ENCODE data around the gene SUSD4. TPM values are rescaled to one million over a fixed set of nuclear protein-coding genes. Genes with fewer than 3 reads are reported as not detected.
A peak's percentile ranks its signal among the peaks of the same experiment; 100 is the strongest.

Gene SUSD4
- total RNA-seq, 2 donors from 2014 or later, result 0.56 to 1.00 TPM

DNA sequence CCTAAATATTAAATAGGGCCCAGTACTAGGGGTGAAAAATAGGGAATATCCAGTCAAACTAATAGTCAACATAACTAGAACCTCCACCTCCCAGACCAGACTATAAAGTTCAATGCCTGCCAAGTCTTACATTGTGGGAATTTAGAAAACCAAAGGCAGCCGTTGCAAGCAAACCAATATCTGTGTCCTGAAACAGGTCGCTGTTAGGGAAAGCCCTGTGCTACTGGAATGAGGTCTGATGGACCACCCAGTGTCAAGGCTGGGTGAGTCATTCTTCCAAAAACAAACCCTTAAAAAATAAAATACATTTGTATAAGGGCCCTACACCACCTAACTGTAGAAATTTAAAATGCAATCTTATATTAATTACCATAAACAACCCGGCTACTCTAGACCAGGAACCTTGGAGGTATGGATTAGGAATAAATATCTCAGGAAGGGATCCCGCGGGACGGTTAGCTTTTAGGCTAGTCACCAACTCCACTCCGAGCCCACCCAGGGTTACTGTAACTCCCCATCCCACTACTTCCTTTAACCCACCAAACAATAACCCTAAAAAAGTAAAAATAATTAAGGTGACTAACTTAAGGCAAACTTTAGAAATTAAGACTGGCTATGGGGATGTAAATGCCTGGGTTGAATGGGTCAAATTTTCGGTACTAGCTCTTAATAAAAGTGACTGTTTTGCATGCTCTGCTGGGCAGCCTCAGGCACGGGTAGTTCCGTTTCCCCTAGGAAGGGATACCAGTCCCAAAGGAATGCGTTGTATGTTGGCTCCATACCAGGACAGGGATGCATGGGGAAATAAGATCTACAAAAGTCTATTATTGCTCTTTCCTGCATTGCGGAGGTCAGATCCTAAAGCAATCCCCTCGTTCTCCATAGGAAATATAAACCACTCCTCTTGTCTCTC, 155.6 kb downstream of the SUSD4 start:
- intact Hi-C loops (cut with DNase I), result no loop called here
- DNase-seq (ENCODE audit: low spot score), result peak; percentile 37

DNA sequence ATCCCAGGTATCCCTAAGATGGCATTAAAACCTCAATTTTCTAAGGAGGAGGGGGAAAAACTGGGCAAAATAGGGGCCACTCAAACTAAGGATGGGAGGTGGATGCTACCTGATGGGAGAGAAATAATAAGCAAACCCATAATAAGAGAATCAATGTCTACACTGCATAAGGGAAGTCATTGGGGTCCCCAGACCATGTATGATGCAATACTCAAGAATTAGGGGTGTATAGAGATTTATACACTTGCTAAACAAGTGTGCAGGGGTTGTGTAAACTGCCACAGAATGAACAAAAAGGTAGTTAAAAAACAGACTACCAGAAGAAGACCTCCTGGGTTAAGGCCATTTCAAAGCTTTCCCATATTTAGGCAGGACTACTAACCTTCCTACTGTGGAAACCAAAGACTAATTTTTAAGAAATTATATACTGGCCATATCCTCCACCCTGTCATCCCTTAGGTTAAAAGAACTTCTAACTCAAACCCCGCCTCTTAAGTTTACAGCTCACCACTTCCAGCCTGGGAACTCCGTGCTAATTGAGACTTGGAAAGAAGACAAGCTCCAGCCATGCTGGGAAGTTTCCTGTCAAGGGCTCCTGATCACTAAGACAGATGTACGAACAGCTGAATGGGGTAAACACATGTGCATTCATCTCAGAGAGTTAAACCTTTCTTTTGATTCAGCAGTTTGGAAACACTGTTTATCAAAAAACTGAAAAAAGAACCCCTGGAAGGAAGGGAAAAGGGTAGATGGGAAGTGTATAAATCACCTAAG, 156.5 kb downstream of the SUSD4 start:
- intact Hi-C loops (cut with DNase I), result no loop called here
- no peak for DNase-seq (ENCODE audit: low spot score)

DNA sequence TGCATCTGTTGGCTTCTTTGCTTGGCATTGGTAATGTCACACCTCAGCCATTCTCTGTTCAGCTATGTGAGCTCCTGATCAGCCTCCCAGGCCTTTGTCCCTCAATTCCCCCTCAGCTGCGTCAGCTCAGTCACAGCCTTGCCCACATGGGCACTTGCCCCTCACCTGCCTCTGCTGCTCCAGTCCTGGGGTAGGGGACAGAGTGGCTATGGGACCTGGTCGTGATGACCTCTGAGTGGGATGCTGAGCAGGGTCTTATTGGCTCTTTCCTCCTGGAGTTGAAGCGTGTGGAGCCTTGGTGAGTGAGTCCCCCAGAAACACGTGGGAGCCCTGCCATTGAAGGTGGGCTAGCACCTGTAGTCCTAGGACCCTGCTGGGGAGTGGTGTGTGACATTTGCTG, 159.6 kb downstream of the SUSD4 start:
- intact Hi-C loops (cut with DNase I), result no loop called here
- DNase-seq (ENCODE audit: low spot score), result peak; percentile 56

DNA sequence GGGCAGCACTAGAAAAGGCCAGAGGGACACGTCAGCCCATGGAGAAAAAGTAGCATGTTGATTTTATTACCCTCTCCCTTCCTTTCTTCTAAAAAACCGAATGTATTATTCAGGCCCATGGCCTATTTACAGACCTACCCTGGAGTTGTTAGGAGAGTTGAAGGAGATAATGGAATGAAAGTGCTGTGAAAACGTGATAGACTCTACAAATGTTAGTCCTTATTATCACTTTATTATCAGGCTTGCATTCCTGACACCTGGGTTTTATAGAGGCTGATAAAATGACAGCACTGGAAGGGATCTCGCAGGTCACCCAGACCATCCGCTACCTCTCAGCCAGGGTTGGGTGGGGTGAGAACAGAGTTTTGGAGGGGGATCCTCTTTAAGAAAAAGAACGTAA, 160.3 kb downstream of the SUSD4 start:
- no peak for DNase-seq (ENCODE audit: low spot score)
- intact Hi-C loops (cut with DNase I), result no loop called here

DNA sequence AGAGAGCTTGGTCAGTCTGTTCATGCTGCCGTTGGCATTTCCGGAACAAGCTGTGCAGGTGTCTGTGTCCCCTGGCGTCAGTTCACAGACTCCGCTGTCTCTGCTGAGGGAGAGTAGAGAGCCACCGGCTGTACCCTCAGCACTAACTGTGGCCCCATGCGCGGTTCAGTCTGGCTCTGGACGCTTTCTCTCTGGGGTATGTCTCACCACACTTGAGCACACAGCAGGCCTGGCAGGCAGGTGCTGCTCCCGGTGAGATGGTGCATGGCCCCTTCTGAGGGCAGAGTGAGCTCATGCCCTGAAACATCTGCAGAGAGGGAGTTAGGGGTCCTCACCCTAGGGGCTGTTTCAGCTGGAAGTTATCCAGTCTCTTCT, 161.0 kb downstream of the SUSD4 start:
- intact Hi-C loops (cut with DNase I), result no loop called here
- peak; percentile 67 for DNase-seq (ENCODE audit: low spot score)

DNA sequence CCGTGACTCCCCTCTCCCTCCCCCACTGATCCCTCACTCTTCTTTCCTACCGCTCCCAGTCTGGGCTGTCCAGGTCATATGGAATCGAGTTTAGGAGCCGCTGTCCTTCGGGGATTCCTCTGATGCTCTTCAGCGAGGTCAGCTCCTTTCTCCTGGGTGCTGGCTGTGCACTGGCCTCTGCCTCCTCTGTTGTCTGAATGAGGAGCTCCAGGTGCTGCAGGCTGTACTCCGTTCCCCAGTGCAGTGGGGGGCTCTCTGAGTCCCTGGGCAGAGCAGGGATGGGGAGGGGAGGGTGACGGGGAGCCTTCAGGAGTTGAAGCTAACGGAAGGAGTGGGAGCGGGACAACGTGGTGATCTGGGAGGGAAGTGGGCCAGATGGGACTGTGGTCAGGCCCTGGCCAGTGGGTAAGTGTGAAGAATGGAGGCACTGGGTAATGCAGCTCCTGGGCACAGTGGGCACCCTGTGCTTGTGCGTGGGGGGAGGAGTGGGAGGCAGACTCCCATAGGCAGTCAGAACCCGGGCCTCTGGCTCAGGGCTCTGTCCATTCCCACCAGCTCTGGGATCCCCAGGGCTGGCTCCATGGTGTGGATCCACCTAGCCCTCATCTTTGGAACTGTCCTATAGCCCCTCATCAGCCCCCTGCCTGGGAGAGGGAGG, 161.5 kb downstream of the SUSD4 start:
- intact Hi-C loops (cut with DNase I), result no loop called here
- DNase-seq (ENCODE audit: low spot score), result peak; percentile 70

DNA sequence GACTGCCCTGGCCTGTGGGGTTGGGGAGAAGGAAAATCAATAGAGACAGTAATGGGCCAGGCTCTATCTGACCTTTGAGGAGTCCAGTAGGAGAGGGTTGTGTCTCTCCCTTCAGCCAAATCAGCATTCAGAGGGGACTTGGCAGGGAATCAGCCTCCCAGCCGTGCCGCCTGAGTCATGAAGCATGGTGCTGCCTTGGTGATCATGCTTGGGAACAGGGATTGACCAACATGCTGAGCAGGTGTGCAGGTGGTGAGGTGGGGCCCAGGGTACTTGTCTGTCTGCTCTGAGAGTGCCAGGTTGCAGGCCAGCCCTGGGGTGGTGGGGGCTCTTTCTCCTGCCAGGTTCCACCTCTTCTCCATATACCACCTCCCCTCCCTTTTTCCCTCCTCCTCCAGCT, 162.0 kb downstream of the SUSD4 start:
- no peak for DNase-seq (ENCODE audit: low spot score)
- intact Hi-C loops (cut with DNase I), result no loop called here

DNA sequence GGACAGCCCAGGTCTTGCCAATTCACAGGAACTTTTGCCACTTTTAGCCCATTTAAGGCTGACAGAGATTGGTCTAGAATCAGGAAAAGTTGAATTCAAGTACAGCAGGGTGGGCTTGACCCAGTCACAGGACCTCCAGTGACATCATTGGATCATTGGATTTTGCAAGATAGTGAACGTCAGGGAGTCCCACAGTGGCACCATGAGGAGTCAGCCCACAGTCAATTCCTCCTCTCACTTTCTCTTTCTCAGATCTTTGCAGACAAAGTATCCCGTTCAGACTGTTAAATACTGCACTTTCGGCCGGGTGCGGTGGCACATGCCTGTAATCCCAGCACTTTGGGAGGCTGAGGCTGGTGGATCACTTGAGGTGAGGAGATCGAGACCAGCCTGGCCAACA, 163.1 kb downstream of the SUSD4 start:
- no peak for DNase-seq (ENCODE audit: low spot score)
- intact Hi-C loops (cut with DNase I), result no loop called here

DNA sequence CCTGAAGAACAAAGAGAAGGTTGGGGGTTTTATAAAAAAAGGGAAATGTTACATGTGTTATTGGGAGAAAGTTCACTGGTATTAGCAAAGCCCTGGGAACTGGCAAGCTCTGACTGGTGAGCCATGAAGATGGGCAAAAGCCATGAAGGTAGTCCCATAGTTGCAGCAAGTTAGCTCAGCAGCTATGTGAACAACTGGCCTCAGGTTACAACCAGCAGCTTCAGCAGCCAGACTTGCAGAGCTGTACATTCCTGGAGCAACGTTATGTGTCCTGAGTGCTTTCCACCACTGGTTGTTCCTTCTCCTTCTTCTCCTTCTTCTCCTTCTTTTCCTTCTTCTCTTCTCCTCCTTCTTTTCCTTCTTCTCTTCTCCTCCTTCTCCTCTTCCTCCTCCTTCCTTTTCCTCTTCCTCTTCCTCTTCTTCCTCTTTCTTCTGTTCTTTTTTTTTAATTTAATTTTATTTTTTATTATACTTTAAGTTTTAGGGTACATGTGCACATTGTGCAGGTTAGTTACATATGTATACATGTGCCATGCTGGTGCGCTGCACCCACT, 164.8 kb downstream of the SUSD4 start:
- DNase-seq (ENCODE audit: low spot score), result peak; percentile 13
- intact Hi-C loops (cut with DNase I), result no loop called here

DNA sequence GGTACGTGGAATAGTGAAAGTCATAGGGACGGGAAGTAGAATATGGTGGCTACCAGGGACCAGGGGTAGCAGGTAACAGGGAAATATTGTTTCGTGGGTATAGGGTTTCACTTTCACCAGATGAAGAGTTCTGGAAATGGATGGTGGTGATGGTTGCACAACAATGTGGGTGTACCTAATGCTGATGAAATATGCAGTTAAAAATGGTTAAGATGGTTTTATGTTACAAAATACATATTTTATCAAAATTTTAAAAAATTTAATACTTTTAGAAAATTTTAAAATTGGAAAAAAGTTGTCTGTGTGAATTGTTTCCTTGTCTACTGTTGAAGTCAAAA, 165.4 kb downstream of the SUSD4 start:
- intact Hi-C loops (cut with DNase I), result no loop called here
- DNase-seq (ENCODE audit: low spot score), result no peak

DNA sequence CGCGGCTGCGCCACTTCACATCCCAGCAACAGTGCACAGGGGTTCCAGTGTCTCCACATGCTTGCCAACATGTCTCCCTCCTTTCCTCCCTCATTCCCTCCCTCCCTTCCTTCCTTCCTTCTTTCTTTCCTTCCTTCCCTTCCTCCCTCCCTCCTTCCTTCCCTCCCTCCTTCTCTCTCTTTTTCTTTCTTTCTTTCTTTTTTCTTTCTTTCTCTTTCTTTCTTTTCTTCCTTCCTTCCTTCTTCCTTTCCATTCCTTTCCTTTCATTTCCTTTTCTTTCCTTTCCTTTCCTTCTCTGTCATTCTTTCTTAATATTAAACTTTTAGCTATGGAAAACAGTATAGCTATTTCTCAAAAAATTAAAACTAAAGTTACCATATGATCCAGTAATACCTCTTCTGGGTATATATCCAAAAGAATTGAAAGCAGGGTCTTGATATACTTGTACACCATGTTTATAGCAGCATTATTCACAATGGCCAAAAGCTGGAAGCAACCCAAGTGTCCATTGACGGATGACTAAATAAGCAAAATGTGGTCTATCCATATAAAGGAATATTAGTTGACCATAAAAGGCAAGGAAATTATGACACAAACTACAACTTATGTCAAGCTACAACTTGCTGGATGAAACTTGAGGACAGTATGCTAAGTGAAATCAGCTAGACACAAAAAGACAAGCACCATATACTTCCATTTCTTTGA, 165.9 kb downstream of the SUSD4 start:
- no peak for DNase-seq (ENCODE audit: low spot score)
- intact Hi-C loops (cut with DNase I), result no loop called here

DNA sequence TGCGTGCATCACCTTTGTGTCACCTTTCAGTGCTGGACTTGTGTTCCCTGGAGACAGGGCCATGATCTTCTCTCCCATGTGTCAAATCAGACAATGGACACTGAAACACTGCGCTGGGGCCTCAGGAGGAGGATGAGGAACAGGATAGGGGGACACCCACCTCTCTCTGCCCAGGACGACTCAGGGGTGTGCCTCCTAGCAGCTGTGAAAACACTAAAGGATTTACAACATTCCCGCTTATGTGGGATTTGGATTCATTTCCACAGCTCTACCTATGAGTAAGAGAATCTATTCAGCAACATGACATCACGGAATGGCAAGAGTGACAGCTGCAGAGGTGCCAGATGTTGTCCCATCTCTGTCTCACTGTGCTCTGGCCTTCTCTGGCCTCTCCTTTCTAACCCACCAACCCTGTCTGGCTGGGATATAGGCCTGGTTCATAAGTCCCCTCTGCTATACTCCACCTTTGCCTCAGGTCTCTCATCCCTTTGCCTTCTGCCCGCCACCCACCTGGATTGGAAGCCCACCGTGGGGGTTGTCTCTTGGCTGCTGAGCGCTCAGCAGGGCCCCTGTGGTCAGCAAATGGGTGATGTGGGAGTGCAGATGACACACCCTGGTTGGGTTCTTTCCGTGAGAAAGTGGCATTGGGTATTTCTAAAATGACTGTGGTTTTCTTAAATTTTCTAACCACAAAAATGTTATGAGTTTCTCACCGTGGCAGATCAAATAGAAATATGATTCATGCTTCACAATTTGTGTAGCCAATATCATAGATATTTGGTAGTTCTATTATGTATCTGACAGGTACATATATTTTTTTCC, 173.9 kb downstream of the SUSD4 start:
- DNase-seq (ENCODE audit: low spot score), result no peak
- intact Hi-C loops (cut with DNase I), result no loop called here

DNA sequence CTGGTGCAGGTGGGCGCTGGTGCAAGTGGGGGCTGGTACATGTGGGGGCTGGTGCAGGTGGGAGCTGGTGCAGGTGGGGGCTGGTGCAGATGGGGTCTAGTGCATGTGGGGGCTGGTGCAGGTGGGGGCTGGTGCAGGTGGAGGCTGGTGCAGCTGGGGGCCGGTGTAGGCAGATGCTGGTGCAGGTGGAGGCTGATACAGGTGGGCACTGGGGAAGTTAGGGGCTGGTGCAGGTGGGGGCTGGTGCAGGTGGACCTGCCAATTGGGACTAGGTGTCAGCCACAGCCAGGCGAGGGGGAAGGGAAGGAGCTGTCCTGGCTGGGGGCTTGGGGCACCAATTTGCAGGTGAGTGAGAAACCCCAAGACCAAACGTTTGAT, 174.5 kb downstream of the SUSD4 start:
- no peak for DNase-seq (ENCODE audit: low spot score)
- intact Hi-C loops (cut with DNase I), result no loop called here

DNA sequence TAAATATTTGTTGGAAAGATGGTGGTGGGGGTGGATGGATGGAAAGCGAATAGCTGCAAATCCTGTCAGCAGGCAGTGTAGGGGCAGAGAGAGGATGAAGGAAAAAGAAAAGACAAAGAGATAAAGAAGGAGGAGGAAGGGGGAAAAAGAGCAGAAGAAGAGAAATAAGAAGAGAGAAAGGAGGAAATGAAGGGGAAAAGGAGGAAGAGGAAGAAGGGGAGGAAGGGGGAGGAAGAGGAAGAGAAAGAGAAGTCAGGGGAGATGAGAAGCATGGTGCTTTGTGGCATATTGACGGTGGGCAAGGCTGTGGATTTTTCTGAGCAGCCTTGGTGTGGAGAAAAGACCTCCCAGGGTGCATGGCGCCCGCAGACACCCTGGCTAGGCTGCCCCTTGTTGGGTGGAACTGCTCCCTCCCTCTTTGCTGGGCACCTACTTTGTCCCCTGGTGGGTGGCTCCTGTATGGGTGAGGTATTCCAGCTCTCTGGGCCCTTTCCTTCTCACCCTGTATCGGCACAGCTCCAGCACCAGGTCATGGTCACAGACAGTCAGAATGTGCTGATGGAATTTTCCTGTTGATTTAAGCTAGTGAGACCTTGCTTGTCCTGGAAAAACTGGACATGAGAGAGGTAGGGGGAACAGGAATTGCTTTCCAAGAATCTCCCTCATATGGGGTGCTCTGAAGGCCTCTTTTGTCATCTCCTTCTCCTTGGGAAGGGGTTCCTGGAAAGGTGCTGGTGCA, 175.2 kb downstream of the SUSD4 start:
- intact Hi-C loops (cut with DNase I), result no loop called here
- no peak for DNase-seq (ENCODE audit: low spot score)

DNA sequence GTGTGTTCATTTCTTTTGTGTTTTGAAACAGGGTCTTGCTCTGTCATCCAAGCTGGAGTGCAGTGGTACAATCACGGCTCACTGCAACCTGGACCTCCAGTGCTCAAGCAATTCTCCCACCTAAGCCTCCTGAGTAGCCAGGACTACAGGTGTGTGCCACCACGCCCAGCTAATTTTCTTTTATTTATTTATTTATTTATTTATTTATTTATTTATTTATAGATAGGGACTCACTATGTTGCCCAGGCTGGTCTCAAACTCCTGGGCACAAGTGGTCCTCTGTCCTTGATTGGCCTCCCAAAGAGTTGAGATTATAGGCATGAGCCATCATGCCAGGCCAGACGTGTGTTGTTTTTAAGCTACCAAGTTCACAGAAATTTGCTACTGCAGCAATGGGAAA, 177.2 kb downstream of the SUSD4 start:
- intact Hi-C loops (cut with DNase I), result no loop called here
- no peak for DNase-seq (ENCODE audit: low spot score)

DNA sequence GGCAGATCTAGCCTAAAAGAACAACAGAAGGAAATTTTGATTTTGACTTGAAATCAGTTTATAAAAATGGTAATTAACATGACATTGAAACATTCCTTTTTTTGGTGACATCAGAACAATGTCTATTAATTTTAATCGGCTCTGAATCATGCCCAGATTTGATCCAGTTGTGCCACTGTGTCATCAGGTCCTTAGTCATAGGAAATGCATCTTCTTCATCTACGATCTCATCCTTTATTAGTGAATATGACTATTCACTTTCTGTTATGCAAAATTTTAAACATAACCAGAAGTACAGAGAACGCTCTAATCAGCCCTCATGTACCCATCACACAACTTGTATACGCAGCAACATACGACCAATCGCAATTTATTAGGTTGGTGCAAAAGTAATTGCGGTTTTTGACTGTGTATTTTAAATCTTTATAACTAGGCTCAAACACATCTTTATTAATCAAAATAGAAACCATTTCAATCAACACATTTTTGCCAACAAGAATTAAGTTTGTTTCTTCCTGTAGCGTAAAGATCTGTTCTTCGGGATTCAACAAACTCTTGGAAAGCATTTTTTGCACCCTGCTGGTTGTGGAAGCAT, 180.6 kb downstream of the SUSD4 start:
- intact Hi-C loops (cut with DNase I), result no loop called here
- DNase-seq (ENCODE audit: low spot score), result no peak

DNA sequence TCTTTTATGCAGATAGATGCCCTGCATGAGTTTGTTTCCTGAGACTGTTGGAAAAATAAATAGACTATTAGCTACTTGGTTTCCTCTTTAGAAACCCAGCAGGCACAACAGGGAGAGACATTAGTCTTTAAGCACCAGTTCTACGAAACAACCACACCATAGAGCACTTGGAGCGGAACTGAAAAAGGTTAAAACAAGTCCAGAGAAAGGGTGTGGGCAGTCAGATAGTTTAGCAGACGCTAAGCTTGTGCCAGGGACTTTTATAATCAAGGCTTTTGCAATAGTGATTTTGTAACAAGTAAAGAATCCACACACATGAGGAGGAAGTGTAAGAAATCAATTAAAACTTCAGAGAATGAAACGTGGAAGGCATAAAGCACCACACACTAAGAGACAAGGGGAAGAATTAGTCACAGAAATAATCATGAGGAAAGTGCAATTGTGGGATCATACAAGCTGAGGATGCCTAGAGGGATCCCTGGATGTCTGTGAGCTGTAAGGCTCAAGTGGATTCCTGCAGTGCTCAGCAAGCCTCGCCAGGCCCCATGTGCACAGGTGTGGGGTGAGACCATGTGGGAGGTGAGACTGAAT, 183.2 kb downstream of the SUSD4 start:
- DNase-seq (ENCODE audit: low spot score), result no peak
- intact Hi-C loops (cut with DNase I), result no loop called here
